Prostate gland (tissue), 2 donors: ENCODE results near the gene CHST15. TPM values are rescaled to one million over a fixed set of nuclear protein-coding genes. Genes with fewer than 3 reads are reported as not detected.

ENCODE experiments used
- DNase-seq: peaks from one replicate; pipeline ENCODE4 v3.0.0-alpha.2; 2019; ENCODE audit warnings: low spot score
- H3K27ac ChIP-seq, 2 donors: fragments of 200-600 bp; sonication (generic); 2 replicates each; pipeline ENCODE4 v1.5.1; 2017 to 2019
- H3K27me3 ChIP-seq: fragments of 200-600 bp; sonication (generic); replicated peaks from 2 replicates; pipeline ENCODE4 v1.5.1; 2019; ENCODE audit not compliant: insufficient read depth
- H3K36me3 ChIP-seq, 2 donors: fragments of 200-600 bp; sonication (generic); 1 replicate in 1 of 2; 2 replicates in 1 of 2; pipeline versions ENCODE4 v1.5.1 to v1.8.1; 2017 to 2019
- H3K4me1 ChIP-seq: fragments of 200-600 bp; sonication (generic); replicated peaks from 2 replicates; pipeline ENCODE4 v1.5.1; 2019
- H3K4me3 ChIP-seq, 2 donors: fragments of 200-600 bp; sonication (generic); 2 replicates each; pipeline ENCODE4 v1.5.1; 2017 to 2019
- H3K9me3 ChIP-seq: fragments of 200-600 bp; sonication (generic); 2 replicates; pipeline ENCODE4 v1.5.1; 2017
- POLR2A ChIP-seq: fragments of 450-650 bp; IDR thresholded peaks from one replicate; pipeline ENCODE4 v1.6.1; 2016; ENCODE audit warnings: antibody characterized with exemption, mild to moderate bottlenecking
- POLR2AphosphoS5 ChIP-seq: sonication (generic); formaldehyde crosslinking; IDR thresholded peaks from one replicate; pipeline ENCODE4 v1.6.1; 2017; ENCODE audit warnings: antibody characterized with exemption
- WGBS: methylation state at CpG from one replicate; pipeline ENCODE4 v1.1.5; 2018; 5-methylcytosine and 5-hydroxymethylcytosine counted together
- intact Hi-C: fragments of 100-400 bp; cut with DNase I; formaldehyde crosslinking; loops from one replicate; pipeline ENCODE4 v1.14.2; 2022
- total RNA-seq, 2 donors: library from RNA; depleted of rRNA; stranded (reverse); fragments of >200 nt; gene quantifications; one replicate each; pipeline ENCODE4 v1.1.0, GENCODE V29; 2016
- TF ChIP-seq, protein P1 (sequence below), 4 experiments: fragments of 200-600 bp in 2 of 4; fragments of 450-650 bp in 2 of 4; sonication (generic) in 2 of 4; IDR thresholded peaks; 1 replicate in 3 of 4; 2 replicates in 1 of 4; pipeline ENCODE4 v1.5.1; 2016 to 2019; ENCODE audit warnings: antibody characterized with exemption in 4 of 4, mild to moderate bottlenecking in 2 of 4, moderate library complexity in 2 of 4

CHST15 gene
- total RNA-seq, 2 donors from 2014 or later = 13.9 to 26.0 TPM

DNA sequence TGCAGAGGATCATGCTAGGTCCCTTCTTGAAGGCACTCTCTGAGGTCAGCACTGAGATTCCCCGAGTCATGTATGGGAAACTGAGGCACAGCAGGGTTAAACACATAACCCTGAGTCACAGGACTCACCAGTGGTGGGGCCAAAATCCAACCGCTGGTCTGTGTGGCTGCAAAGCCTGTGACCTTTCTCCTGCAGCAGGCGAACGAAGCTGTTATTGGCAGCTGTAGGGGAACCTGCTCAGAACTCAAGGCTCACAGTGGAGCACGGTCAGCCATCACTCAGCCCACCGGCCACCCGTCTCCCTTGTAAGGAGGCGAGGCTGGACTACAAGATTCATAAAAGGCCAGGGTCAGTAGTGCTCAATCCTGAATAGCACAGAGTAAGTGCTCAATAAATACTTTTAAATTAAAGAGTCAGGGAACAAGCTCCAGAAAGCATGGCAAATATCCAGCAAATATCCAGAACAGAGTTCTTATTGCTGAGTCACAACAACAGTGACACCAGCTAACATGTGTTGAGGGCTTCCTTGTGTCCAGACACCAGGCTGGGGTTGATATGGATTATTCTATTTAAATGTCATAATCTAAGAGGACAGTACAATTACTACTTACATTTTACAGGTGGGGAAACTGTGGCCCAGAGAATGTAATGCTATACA, 34.9 kb downstream of the CHST15 start:
- Histone ChIP-seq H3K36me3 (no peaks in the 10 kb centered on the region), H3K27me3 (no peaks in the 10 kb centered on the region), H3K9me3 (no peaks in the 10 kb centered on the region), H3K27ac (no peak overlapping the region), H3K4me3 (no peak overlapping the region), H3K4me1 (no peaks in the 10 kb centered on the region)
- no peak for DNase-seq
- intact Hi-C loops = no loop called here
- 95% methylated on average over 8 of the region's 8 CpGs for WGBS
- TF ChIP-seq POLR2AphosphoS5 (no peak), POLR2A (no peak)
- TF ChIP-seq, protein P1, sequence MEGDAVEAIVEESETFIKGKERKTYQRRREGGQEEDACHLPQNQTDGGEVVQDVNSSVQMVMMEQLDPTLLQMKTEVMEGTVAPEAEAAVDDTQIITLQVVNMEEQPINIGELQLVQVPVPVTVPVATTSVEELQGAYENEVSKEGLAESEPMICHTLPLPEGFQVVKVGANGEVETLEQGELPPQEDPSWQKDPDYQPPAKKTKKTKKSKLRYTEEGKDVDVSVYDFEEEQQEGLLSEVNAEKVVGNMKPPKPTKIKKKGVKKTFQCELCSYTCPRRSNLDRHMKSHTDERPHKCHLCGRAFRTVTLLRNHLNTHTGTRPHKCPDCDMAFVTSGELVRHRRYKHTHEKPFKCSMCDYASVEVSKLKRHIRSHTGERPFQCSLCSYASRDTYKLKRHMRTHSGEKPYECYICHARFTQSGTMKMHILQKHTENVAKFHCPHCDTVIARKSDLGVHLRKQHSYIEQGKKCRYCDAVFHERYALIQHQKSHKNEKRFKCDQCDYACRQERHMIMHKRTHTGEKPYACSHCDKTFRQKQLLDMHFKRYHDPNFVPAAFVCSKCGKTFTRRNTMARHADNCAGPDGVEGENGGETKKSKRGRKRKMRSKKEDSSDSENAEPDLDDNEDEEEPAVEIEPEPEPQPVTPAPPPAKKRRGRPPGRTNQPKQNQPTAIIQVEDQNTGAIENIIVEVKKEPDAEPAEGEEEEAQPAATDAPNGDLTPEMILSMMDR (IDR thresholded peaks at IDR 0.05) = no peak

DNA sequence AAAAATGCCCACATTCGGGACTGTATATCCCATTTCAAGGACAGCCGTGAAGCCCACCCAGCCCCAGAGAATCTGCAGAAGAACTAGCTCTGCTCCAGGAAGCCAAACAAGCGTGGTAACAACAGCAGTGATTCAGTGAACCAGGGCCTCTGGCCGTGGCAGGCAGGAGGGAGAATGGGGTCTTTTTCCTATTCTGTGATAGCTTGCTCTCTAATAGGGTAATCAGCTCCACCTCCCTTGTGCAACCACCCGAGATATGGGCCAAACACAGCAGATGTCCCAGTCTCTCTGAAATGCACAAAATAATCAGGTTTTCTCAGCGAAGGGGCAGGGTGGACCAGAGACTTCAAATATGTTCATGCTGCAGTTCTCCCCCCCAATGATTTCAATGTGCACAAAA, 35.8 kb downstream of the CHST15 start:
- no peaks in the 10 kb centered on the region for H3K36me3 ChIP-seq
- TF ChIP-seq, protein P1 (IDR thresholded peaks at IDR 0.05) = no peak
- TF ChIP-seq POLR2AphosphoS5 = no peak
- TF ChIP-seq POLR2A = no peak
- intact Hi-C loops = no loop called here
- no peaks in the 10 kb centered on the region for H3K9me3 ChIP-seq
- DNase-seq = no peak
- WGBS = 86% methylated on average over 6 of the region's 6 CpGs
- no peaks in the 10 kb centered on the region for H3K4me1 ChIP-seq
- H3K27ac ChIP-seq = no peak overlapping the region
- no peaks in the 10 kb centered on the region for H3K27me3 ChIP-seq
- H3K4me3 ChIP-seq = no peak overlapping the region

DNA sequence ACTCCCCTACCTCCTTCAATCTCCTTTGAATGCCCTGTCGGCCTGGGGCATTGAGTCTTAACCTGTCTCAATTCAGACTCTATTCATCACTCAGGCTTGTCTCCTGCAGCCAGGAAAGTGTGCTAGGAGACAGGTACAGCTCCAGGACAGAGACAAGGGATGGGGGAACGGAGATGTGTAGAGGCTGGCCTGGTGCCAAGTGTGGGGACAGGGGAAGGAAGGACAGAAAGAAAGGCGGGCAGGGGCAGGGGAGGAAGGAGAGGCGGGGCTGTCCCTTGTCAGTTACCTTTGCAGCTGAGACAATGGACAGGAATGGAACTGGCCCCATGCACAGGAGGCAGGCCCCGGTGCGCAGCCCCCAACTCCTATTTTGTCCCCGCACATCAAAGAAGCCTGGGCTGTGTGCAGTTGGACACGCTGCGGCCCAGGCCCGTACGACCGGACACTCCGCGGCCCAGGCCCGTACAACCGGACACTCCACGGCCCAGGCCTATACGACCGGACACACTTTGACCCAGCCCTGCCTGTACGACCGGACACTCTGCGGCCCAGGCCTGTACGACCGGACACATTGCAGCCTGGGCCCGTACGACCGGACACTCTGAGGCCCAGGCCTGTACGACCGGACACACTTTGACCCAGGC, 36.9 kb downstream of the CHST15 start:
- DNase-seq = no peak
- WGBS = 90% methylated on average over 28 of the region's 29 CpGs
- Histone ChIP-seq H3K4me1 (no peaks in the 10 kb centered on the region), H3K27me3 (no peaks in the 10 kb centered on the region), H3K27ac (no peak overlapping the region), H3K4me3 (no peak overlapping the region), H3K9me3 (no peaks in the 10 kb centered on the region), H3K36me3 (no peaks in the 10 kb centered on the region)
- intact Hi-C loops = no loop called here
- TF ChIP-seq POLR2AphosphoS5 (no peak), POLR2A (no peak)
- TF ChIP-seq, protein P1 (IDR thresholded peaks at IDR 0.05) = no peak

DNA sequence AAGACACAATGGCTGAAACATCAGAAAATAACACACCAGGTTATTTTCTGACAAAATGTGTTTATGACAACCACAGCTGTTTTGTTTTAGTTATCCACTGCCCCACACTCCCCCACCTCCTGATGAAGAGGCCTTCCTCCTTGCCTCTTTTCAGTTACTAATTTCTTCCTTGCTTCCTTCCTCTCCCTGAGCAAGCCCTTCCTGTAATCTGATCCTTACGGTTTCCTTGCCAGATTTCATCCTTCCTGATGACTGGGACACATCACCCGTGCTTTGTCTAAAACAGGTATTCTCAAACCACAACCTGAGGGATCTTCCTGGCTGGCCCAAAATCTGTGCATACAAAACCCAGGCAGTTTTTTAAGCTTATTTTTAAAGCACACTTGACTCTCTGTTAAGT, 39.4 kb downstream of the CHST15 start:
- no peak for DNase-seq
- Histone ChIP-seq H3K27me3 (no peaks in the 10 kb centered on the region), H3K27ac (no peak overlapping the region), H3K4me3 (no peak overlapping the region), H3K4me1 (no peaks in the 10 kb centered on the region), H3K9me3 (no peaks in the 10 kb centered on the region), H3K36me3 (no peaks in the 10 kb centered on the region)
- peak; percentile 16 for TF ChIP-seq POLR2AphosphoS5
- TF ChIP-seq, protein P1 (IDR thresholded peaks at IDR 0.05) = no peak
- intact Hi-C loops = no loop called here
- WGBS = 23% methylated on average over 2 of the region's 2 CpGs

DNA sequence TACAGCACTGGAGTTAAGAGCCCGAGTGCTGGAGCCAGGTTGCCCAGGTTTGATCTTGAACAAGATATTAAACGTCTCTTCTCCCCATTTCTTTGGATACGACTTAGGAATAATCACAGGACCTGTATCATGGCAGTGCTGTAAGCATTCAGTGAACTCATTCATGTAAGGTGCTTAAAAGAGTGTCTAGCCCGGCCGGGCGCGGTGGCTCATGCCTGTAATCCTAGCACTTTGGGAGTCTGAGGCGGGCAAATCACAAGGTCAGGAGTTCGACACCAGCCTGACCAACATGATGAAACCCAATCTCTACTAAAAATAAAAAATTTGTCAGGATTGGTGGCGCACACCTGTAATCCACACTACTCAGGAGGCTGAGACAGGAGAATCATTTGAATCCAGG, 40.8 kb downstream of the CHST15 start:
- intact Hi-C loops = no loop called here
- WGBS = 97% methylated on average over 10 of the region's 10 CpGs
- H3K4me3 ChIP-seq = no peak overlapping the region

More for the DNA sequence above, 40.8 kb downstream of the CHST15 start:
- DNase-seq = no peak
- Histone ChIP-seq H3K27me3 (no peaks in the 10 kb centered on the region), H3K9me3 (no peaks in the 10 kb centered on the region), H3K36me3 (no peaks in the 10 kb centered on the region), H3K4me1 (no peaks in the 10 kb centered on the region), H3K27ac (no peak overlapping the region)
- TF ChIP-seq POLR2AphosphoS5 = no peak
- TF ChIP-seq, protein P1 (IDR thresholded peaks at IDR 0.05) = no peak
- no peak for TF ChIP-seq POLR2A
